Activated CD8-positive, alpha-beta memory T cell treated with anti-CD3 and anti-CD28 coated beads, Interleukin-2, amount 50 U/mL, for 24 hours (primary cell): ENCODE results near the gene C6orf136.

Experiments
- DNase-seq: peaks from one replicate; pipeline ENCODE4 v3.0.0-alpha.2; 2020; ENCODE audit errors: extremely low read depth

Gene C6orf136

DNA sequence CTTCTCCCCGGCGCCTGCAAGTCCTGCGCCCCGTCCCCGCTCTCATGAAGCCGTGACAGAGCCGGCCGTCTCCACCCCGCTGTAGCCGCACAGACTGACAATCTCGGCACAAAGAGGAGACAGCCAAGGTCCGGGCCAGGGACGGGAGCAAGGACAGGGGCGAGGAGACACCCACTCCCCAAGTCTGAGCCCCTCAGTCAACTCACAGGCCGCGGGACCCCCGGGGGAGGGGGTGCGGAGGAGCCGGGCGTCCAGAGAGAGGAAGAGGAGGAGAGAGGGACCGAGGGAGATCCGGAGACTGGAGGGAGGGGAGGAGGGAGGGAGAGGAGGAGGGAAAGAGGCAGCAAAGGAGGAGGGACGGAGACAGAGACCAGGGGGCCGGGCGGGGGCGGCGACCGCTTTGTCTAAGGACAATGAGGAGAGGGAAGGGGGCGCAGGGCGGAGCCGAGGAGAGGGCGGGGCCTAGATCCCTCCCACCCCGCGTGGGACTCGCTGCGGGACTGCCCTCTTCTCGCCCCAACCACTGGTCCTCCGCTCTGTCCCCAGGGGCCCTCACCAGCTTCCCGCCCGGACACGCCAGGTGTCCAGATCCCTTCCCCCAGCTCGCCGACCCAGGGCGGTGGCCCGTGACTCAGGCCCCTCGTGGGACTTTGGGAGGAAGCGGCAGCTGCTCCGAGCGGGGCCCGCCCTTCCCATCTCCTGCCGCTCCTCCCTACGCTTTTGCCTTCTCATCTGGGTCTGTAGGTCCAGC lies 40.1 kb downstream of the C6orf136 start:
- DNase-seq = peak; percentile 64

- no peak for DNase-seq
These were observed 40.9 kb downstream of the C6orf136 start for GRCh38 chr6:30687659-30688431.

- DNase-seq = no peak
These were observed 41.6 kb downstream of the C6orf136 start for GRCh38 chr6:30688569-30688968.

- no peak for DNase-seq
These were observed 42.3 kb downstream of the C6orf136 start for GRCh38 chr6:30689022-30689865.

DNA sequence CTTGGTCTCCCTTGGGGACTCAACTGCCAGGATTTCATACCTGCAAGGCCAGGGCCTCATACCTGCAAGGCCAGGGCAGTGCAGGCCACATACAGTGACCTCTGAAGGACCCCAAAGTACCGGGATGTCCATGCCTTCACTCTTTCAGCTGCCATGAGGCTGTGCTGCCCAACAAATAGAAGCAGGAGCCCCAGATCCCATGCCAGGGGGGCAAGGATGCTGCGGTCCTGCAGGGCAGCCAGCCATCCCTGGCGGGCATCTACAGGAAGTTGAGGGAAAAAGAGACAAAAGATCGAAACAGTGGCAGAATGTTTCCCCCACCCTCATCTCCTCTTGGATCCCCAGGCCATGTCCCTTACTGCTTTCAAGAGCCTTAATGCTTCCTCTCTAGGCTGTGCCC lies 43.1 kb downstream of the C6orf136 start:
- no peak for DNase-seq

- DNase-seq = no peak
These were observed 43.7 kb downstream of the C6orf136 start, which contains the start of gene NRM for GRCh38 chr6:30690403-30691207. NRM (minus strand) TSS chr6:30690984; CDS start chr6:30690974, 10 bp downstream.

DNA sequence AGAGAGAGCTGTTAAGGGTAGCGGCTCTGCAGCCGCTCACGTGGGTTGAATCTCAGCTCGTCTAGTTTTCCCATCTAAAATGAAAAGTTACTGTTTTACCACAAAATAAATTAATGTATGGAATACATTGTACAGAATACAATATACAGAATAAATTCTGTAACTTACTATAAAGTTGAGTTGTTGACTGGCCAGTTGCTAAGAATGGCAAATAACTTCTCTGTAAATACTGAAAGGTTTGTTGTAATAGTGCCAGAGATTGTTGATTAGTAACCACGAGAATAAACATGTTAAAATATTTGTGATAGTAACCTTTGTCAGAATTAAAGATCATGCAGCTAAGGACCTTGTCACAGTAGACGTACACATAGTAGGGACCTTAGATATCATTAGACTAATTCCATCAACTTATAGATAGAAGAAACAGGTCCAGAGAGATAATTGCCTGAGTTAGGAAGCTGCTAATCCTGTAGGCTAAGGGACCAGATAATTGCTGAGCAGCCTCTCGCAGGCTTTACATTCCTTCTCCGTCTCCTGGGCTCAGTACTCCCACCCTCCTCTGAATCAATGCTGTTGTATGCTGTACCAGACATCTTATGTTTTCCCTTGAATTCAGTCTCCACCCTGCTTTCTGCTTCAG lies 44.4 kb downstream of the C6orf136 start:
- DNase-seq = no peak

GRCh38 chr6:30696432-30696831 lies 49.5 kb downstream of the C6orf136 start:
- DNase-seq = no peak

DNA sequence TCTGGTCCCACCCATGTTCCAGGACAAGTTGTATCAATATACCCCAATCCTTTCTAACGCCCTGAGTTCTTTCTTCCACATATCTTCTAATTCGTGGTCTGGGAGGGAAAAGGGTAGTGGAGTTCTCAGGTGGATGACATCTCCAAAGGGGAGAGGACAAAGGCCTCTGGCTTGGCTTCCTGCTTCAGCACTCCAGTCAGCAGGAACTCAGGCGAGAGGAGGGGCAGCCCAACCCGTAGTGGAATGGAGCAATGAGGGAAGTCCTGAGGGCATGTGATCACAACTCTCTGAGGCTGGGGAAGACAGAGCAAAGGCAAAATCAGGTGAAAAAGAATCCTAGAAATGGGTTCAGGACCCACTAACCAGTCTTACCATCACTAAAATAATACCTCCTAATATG lies 53.4 kb downstream of the C6orf136 start:
- DNase-seq = no peak
